Smooth muscle cell (in vitro differentiated cells): ENCODE data around the gene PRKCH. TPM values are rescaled to one million over a fixed set of nuclear protein-coding genes. Genes with fewer than 3 reads are reported as not detected.
"Not testable (repeated sequence)": the region's sequence is repeated elsewhere in the genome, so short reads cannot be mapped to it uniquely, and the experiment has no call there.

Experiments used
- DNase-seq: peaks from one replicate; lab custom pipeline; 2025; ENCODE audit not compliant: unreplicated experiment; lab: John Stamatoyannopoulos, UW
- H2AFZ ChIP-seq: fragments of 200-600 bp; sonication (generic); 2 replicates; pipeline ENCODE4 v1.6.0; 2016; ENCODE audit warnings: antibody characterized with exemption, low read depth, mild to moderate bottlenecking
- H3F3A ChIP-seq: fragments of 200-600 bp; sonication (generic); 2 replicates; pipeline ENCODE4 v1.6.0; 2017; ENCODE audit warnings: antibody characterized with exemption, low read depth
- H3K27ac ChIP-seq: fragments of 200-600 bp; sonication (generic); 2 replicates; pipeline ENCODE4 v1.5.1; 2016; ENCODE audit warnings: low read depth, mild to moderate bottlenecking
- H3K27me3 ChIP-seq: fragments of 200-600 bp; sonication (generic); 2 replicates; pipeline ENCODE4 v1.6.1; 2016; ENCODE audit warnings: low read depth, mild to moderate bottlenecking
- H3K36me3 ChIP-seq: fragments of 200-600 bp; sonication (generic); 2 replicates; pipeline ENCODE4 v1.5.1; 2016; ENCODE audit warnings: low read depth
- H3K4me1 ChIP-seq: fragments of 200-600 bp; sonication (generic); 2 replicates; pipeline ENCODE4 v1.5.1; 2016; ENCODE audit warnings: low read depth
- H3K4me2 ChIP-seq: fragments of 200-600 bp; sonication (generic); 2 replicates; pipeline ENCODE4 v1.6.0; 2016; ENCODE audit warnings: mild to moderate bottlenecking
- H3K4me3 ChIP-seq: fragments of 200-600 bp; sonication (generic); 2 replicates; pipeline ENCODE4 v1.5.1; 2016; ENCODE audit warnings: mild to moderate bottlenecking
- H3K79me2 ChIP-seq: fragments of 200-600 bp; sonication (generic); 2 replicates; pipeline ENCODE4 v1.6.0; 2016; ENCODE audit warnings: low read depth, mild to moderate bottlenecking
- H3K9ac ChIP-seq: fragments of 200-600 bp; sonication (generic); 2 replicates; pipeline ENCODE4 v1.6.0; 2016; ENCODE audit warnings: low read depth
- H3K9me3 ChIP-seq: fragments of 200-600 bp; sonication (generic); replicated peaks from 2 replicates; pipeline ENCODE4 v1.5.1; 2016; ENCODE audit warnings: low read depth
- H4K20me1 ChIP-seq: fragments of 200-600 bp; sonication (generic); 2 replicates; pipeline ENCODE4 v1.6.0; 2016; ENCODE audit warnings: low read depth
- WGBS: methylation state at CpG from one replicate; pipeline ENCODE4 v1.1.7; 2016; ENCODE audit warnings: low lambda C conversion rate; 5-methylcytosine and 5-hydroxymethylcytosine counted together
- polyA plus RNA-seq: library from polyadenylated mRNA; unstranded; fragments of >200 nt; fragmentation: Nextera tagmentation; extraction: Ambion mirVana; gene quantifications from 2 replicates; pipeline ENCODE4 v1.2.1, GENCODE V29; 2016
- total RNA-seq: library from RNA; depleted of rRNA; stranded (reverse); fragments of >200 nt; gene quantifications from 2 replicates; pipeline ENCODE4 v1.2.3, GENCODE V29; 2014
- TF ChIP-seq, protein P1 (sequence below): fragments of 200-600 bp; sonication (generic); IDR thresholded peaks from 2 replicates; pipeline ENCODE4 v1.5.1; 2017; ENCODE audit warnings: borderline replicate concordance, mild to moderate bottlenecking, antibody characterized with exemption; ENCODE audit not compliant: insufficient read depth, poor library complexity, severe bottlenecking

Gene PRKCH
- total and polyA plus RNA-seq, 2 experiments from 2014 or later: 1.5 to 7.6 TPM

- no peaks in the 10 kb centered on the region for H4K20me1 ChIP-seq
- no peak overlapping the region for H3K9ac ChIP-seq
- no peak overlapping the region for H3K4me3 ChIP-seq
- no peak overlapping the region for H3K4me2 ChIP-seq
- WGBS: 43% methylated on average over 7 of the region's 7 CpGs
- no peaks in the 10 kb centered on the region for H3F3A ChIP-seq
- DNase-seq: no peak
- H2AFZ ChIP-seq: no peak overlapping the region
- TF ChIP-seq, protein P1, sequence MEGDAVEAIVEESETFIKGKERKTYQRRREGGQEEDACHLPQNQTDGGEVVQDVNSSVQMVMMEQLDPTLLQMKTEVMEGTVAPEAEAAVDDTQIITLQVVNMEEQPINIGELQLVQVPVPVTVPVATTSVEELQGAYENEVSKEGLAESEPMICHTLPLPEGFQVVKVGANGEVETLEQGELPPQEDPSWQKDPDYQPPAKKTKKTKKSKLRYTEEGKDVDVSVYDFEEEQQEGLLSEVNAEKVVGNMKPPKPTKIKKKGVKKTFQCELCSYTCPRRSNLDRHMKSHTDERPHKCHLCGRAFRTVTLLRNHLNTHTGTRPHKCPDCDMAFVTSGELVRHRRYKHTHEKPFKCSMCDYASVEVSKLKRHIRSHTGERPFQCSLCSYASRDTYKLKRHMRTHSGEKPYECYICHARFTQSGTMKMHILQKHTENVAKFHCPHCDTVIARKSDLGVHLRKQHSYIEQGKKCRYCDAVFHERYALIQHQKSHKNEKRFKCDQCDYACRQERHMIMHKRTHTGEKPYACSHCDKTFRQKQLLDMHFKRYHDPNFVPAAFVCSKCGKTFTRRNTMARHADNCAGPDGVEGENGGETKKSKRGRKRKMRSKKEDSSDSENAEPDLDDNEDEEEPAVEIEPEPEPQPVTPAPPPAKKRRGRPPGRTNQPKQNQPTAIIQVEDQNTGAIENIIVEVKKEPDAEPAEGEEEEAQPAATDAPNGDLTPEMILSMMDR: peak; percentile 65
- no peaks in the 10 kb centered on the region for H3K79me2 ChIP-seq
- no peaks in the 10 kb centered on the region for H3K36me3 ChIP-seq
- no peaks in the 10 kb centered on the region for H3K27me3 ChIP-seq
- H3K27ac ChIP-seq: no peak overlapping the region
- no peaks in the 10 kb centered on the region for H3K9me3 ChIP-seq
- H3K4me1 ChIP-seq: peaks cover 3% of the 10 kb centered on the region
These were observed 140.5 kb downstream of the PRKCH start for GRCh38 chr14:61461808-61462275.

DNA sequence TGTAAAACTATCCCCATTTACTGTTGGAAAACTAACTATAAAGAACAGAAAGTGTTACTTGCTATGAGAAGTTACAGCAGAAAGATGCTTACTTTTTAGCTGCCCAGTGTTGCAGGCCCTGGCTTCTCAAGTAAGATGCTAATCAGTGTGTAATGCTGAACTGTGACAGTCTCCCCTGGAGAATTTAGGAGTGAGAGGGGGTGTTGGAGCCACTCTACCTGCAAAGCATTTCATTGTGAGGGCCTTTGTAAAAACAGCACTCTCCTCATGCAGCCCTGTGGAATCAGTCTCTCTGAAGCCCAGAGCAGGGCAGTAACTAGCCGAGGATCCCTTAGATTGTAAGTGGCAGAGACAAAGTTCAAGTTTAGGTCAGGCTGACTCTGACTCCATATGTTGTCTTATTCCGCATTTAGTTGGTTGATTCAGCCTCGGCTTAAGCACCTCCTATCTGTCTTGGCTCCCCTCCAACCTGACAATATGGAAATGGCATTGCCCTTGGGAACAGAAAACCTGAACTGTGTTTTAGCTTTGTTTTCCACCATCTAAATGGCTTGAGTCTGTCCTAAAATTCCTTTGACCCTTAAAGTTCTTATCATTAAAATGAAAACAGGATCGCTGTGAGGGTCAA is 141.3 kb downstream of the PRKCH start:
- H3K79me2 ChIP-seq: no peaks in the 10 kb centered on the region
- H3K36me3 ChIP-seq: no peaks in the 10 kb centered on the region
- H3K4me3 ChIP-seq: no peak overlapping the region
- WGBS: 24% methylated on average over 4 of the region's 4 CpGs
- no peak overlapping the region for H2AFZ ChIP-seq
- no peak overlapping the region for H3K27ac ChIP-seq
- no peak overlapping the region for H3K9ac ChIP-seq
- no peaks in the 10 kb centered on the region for H3K9me3 ChIP-seq
- peaks cover 3% of the 10 kb centered on the region for H3K4me1 ChIP-seq
- H3K27me3 ChIP-seq: no peaks in the 10 kb centered on the region
- no peaks in the 10 kb centered on the region for H4K20me1 ChIP-seq
- H3F3A ChIP-seq: no peaks in the 10 kb centered on the region
- TF ChIP-seq, protein P1: no peak
- DNase-seq: no peak
- H3K4me2 ChIP-seq: peak overlapping the region; percentile 47

DNA sequence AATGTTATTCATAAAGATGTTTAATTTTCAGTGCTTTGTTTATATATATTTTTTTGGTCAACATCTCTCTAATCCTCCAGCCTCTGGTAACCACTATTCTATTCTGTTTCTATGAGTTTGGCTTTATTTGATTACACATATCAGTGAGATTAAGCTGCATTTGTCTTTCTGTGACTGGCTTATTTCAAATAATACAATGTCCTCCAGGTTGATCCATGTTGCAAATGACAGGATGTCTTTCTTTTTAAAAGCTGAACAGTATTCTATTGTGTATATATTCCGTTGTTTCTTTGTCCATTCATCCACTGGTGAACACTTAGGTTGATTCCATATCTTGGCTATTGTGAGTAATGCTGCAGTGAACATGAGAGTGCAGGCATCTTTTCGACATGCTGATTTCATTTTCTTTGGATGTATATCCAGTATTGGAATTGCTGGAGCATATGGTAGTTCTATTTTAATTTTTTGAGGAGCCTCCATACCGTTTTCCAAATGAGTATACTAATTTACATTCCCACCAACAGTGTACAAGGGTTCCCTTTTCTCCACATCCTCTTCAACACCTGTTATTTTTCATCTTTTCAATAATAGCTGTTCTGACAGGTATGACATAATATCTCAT is 142.4 kb downstream of the PRKCH start:
- DNase-seq: no peak
- no peaks in the 10 kb centered on the region for H3K79me2 ChIP-seq
- H3K9ac ChIP-seq: no peak overlapping the region
- no peaks in the 10 kb centered on the region for H3K27me3 ChIP-seq
- H3K4me2 ChIP-seq: no peak overlapping the region
- no peak overlapping the region for H3K4me3 ChIP-seq
- no peak overlapping the region for H3K27ac ChIP-seq
- 91% methylated on average over 3 of the region's 3 CpGs for WGBS
- H3K9me3 ChIP-seq: no peaks in the 10 kb centered on the region
- H4K20me1 ChIP-seq: no peaks in the 10 kb centered on the region
- H3F3A ChIP-seq: no peaks in the 10 kb centered on the region
- TF ChIP-seq, protein P1: no peak
- no peak overlapping the region for H2AFZ ChIP-seq
- H3K4me1 ChIP-seq: peaks cover 3% of the 10 kb centered on the region
- no peaks in the 10 kb centered on the region for H3K36me3 ChIP-seq

DNA sequence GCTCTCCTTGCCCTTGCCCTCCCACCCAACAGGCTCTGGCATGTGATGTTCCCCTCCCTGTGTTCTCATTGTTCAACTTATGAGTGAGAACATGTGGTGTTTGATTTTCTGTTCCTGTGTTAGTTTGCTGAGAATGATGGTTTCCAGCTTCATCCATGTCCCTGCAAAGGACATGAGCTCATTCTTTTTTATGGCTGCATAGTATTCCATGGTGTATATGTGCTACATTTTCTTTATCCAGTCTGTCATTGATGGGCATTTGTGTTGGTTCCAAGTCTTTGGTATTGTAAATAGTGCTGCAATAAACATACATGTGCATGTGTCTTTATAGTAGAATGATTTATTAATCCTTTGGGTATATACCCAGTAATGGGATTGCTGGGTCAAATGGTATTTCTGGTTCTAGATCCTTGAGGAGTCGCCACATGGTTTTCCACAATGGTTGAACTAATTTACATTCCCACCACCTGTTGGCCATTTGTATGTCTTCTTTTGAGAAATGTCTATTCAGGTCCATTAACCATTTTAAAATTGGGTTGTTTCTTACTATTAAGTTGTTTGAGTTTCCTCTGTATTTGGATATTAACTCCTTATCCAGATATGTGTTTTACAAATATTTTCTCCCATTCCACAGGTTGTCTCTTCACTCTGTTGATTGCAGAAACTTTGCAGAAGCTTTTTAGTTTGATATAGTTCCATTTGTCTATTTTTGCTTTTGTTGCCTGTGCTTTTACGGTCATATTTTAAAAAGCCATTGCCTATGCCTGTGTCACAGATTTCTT is 143.4 kb downstream of the PRKCH start:
- H3K27me3 ChIP-seq, H3K4me1 ChIP-seq, H2AFZ ChIP-seq, DNase-seq, H3K4me3 ChIP-seq, H3F3A ChIP-seq, H3K9ac ChIP-seq, H3K79me2 ChIP-seq, H3K36me3 ChIP-seq, H3K9me3 ChIP-seq, H3K27ac ChIP-seq, H4K20me1 ChIP-seq, H3K4me2 ChIP-seq: not testable (repeated sequence)
- 97% methylated on average over 2 of the region's 2 CpGs for WGBS
